OCI-LY3 (cell line): ENCODE measurements around the gene CASK.

Experiments used
- H2AFZ ChIP-seq: fragments of 200-600, 300-600 bp; shearing (Covaris generic); 2 replicates; pipeline ENCODE4 v1.6.0; 2014; ENCODE audit warnings: antibody characterized with exemption, low read depth, low read length
- H3K27ac ChIP-seq: fragments of 200-600, 300-600 bp; sonication (generic); 2 replicates; pipeline ENCODE4 v1.5.1; 2014; ENCODE audit warnings: mild to moderate bottlenecking, low read length, moderate library complexity, mixed read lengths
- H3K27me3 ChIP-seq: fragments of 200-600, 300-600 bp; sonication (generic); 2 replicates; pipeline ENCODE4 v1.6.1; 2014; ENCODE audit warnings: low read depth, low read length, mixed read lengths
- H3K36me3 ChIP-seq: fragments of 200-600, 300-600 bp; sonication (generic); replicated peaks from 2 replicates; pipeline ENCODE3; 2014; ENCODE audit warnings: low read depth, low read length, mixed read lengths
- H3K4me1 ChIP-seq: fragments of 300-600, 200-600 bp; sonication (generic); 2 replicates; pipeline ENCODE4 v1.6.1; 2014; ENCODE audit warnings: low read length, mixed read lengths
- H3K4me2 ChIP-seq: fragments of 200-600, 300-600 bp; sonication (generic); 2 replicates; pipeline ENCODE4 v1.6.1; 2014; ENCODE audit warnings: low read length, mixed read lengths
- H3K4me3 ChIP-seq: fragments of 300-600, 200-600 bp; sonication (generic); 2 replicates; pipeline ENCODE4 v1.5.1; 2014; ENCODE audit warnings: antibody characterized with exemption, mild to moderate bottlenecking, low read length, moderate library complexity
- H3K79me2 ChIP-seq: fragments of 300-600, 200-600 bp; shearing (Covaris generic); 2 replicates; pipeline ENCODE4 v1.6.1; 2014; ENCODE audit warnings: mild to moderate bottlenecking, low read length, mixed read lengths
- H3K9ac ChIP-seq: fragments of 300-600, 200-600 bp; shearing (Covaris generic); 2 replicates; pipeline ENCODE4 v1.6.0; 2014; ENCODE audit warnings: mild to moderate bottlenecking, low read length, moderate library complexity
- H3K9me3 ChIP-seq: fragments of 200-600, 300-600 bp; shearing (Covaris generic); 2 replicates; pipeline ENCODE4 v1.6.1; 2014; ENCODE audit warnings: low read length, mixed read lengths; ENCODE audit not compliant: insufficient read depth
- H4K20me1 ChIP-seq: fragments of 200-600, 300-600 bp; sonication (generic); 2 replicates; pipeline ENCODE4 v1.6.1; 2016; ENCODE audit warnings: low read length, mixed read lengths; ENCODE audit not compliant: insufficient read depth
- EZH2phosphoT487 ChIP-seq: fragments of 200-600 bp; shearing (Covaris generic); IDR thresholded peaks from 2 replicates; pipeline ENCODE4 v1.6.1; 2018; ENCODE audit warnings: antibody characterized with exemption, mixed run types, low read depth
- TF ChIP-seq, protein P1 (sequence below): fragments of 200-600, 300-600 bp; sonication (generic); IDR thresholded peaks from 2 replicates; pipeline ENCODE4 v1.5.1; 2014; ENCODE audit warnings: antibody characterized with exemption, low read length, low read depth

Gene CASK

DNA sequence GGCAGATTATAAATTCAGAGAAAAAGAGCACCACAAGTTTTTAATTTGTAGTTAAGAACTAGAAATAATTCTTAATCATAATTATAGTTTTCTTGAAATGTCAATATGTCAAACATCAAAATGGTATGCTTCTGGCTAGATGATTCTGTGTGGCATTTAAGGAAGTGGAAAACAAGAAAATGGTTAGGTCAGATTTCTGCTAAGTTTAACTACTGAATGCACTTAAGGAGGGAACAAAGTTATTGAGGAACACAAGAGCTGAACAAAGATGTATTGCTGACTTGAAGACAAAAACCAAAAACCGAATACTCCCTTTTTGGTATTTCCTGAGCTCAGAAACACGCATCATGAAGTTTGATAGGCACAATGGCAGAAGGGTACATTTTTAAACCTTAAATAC, 293.3 kb downstream of the CASK start:
- Histone ChIP-seq H3K4me2 (no peak overlapping the region), H4K20me1 (no peaks in the 10 kb centered on the region), H3K79me2 (no peaks in the 10 kb centered on the region), H3K9me3 (no peaks in the 10 kb centered on the region), H3K9ac (no peak overlapping the region), H3K4me3 (no peak overlapping the region), H3K36me3 (no peaks in the 10 kb centered on the region), H3K27me3 (no peaks in the 10 kb centered on the region), H3K27ac (no peak overlapping the region), H3K4me1 (peaks cover 6% of the 10 kb centered on the region), H2AFZ (no peak overlapping the region)
- no peak for TF ChIP-seq EZH2phosphoT487
- TF ChIP-seq, protein P1, sequence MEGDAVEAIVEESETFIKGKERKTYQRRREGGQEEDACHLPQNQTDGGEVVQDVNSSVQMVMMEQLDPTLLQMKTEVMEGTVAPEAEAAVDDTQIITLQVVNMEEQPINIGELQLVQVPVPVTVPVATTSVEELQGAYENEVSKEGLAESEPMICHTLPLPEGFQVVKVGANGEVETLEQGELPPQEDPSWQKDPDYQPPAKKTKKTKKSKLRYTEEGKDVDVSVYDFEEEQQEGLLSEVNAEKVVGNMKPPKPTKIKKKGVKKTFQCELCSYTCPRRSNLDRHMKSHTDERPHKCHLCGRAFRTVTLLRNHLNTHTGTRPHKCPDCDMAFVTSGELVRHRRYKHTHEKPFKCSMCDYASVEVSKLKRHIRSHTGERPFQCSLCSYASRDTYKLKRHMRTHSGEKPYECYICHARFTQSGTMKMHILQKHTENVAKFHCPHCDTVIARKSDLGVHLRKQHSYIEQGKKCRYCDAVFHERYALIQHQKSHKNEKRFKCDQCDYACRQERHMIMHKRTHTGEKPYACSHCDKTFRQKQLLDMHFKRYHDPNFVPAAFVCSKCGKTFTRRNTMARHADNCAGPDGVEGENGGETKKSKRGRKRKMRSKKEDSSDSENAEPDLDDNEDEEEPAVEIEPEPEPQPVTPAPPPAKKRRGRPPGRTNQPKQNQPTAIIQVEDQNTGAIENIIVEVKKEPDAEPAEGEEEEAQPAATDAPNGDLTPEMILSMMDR: no peak

DNA sequence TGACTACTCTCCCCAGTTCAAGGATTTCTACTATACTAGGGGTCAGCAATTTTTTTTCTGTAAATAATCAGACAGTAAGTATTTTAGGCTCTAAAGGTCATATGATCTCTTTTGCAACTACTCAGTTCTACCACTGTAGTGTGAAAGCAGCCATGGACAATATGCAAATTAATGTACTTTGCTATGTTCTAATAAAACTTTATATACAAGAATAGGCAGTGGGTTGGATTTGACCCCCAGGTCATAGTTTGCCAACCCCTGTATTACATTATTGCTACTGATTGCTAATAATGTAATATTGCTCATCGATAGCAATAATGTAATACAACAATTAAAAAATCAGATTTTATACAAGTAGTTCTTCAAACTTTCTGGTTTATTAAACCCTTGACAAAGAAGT, 293.8 kb downstream of the CASK start:
- no peak overlapping the region for H3K27ac ChIP-seq
- H3K4me3 ChIP-seq: no peak overlapping the region
- TF ChIP-seq EZH2phosphoT487: no peak
- TF ChIP-seq, protein P1: no peak
- H3K36me3 ChIP-seq: no peaks in the 10 kb centered on the region
- H2AFZ ChIP-seq: no peak overlapping the region
- H3K4me1 ChIP-seq: peaks cover 8% of the 10 kb centered on the region
- no peaks in the 10 kb centered on the region for H3K9me3 ChIP-seq
- H3K27me3 ChIP-seq: no peaks in the 10 kb centered on the region
- no peaks in the 10 kb centered on the region for H3K79me2 ChIP-seq
- no peak overlapping the region for H3K4me2 ChIP-seq
- H4K20me1 ChIP-seq: no peaks in the 10 kb centered on the region
- no peak overlapping the region for H3K9ac ChIP-seq

DNA sequence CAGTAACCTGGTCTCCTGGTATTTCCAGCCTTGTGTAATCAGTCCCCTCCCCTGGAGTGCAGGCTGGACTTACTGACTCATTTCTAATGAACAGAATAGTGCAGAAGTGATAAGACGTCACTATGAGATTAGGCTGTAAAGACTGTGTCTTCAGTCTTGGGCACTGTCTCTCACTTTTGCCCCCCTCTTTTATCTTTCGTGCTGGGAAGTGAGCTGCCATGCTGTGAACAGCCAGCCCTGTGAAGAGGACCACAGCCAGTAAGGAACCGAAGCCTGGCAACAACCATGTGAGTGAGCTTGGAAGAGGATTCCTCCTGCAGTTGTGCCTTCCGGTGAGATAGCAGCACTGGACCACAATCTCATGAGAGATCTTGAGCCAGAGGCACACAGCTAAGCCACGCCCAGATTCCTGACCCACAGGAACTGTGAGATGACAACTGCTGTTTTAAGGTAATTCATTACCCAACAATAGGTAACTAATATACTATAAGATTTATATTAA, 302.1 kb downstream of the CASK start:
- Histone ChIP-seq H2AFZ (no peak overlapping the region), H3K79me2 (no peaks in the 10 kb centered on the region), H3K27ac (no peak overlapping the region), H3K4me3 (no peak overlapping the region), H3K4me1 (peaks cover 14% of the 10 kb centered on the region), H3K9ac (no peak overlapping the region), H4K20me1 (no peaks in the 10 kb centered on the region), H3K9me3 (no peaks in the 10 kb centered on the region), H3K4me2 (no peak overlapping the region), H3K36me3 (no peaks in the 10 kb centered on the region), H3K27me3 (no peaks in the 10 kb centered on the region)
- no peak for TF ChIP-seq EZH2phosphoT487
- TF ChIP-seq, protein P1: no peak

DNA sequence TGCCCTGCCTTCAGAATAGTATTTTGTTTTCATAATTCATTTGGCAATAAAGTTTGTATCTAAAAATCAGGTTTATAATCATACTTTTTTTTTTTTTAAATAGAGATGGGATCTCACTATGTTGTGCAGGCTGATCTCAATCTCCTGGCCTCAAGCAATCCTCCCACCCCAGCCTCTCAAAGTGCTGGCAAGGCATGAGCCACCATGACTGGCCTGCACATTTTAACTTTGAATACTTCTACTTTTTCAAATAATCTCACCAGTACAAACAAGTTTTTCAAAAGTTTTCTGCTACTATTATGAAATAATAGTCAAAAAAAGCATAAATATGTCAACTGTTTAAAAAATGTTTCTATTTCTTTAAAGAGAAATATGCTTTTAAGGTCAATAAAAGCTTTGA, 304.1 kb downstream of the CASK start:
- Histone ChIP-seq H3K4me3 (no peak overlapping the region), H3K27me3 (no peaks in the 10 kb centered on the region), H3K36me3 (no peaks in the 10 kb centered on the region), H2AFZ (no peak overlapping the region), H3K27ac (no peak overlapping the region), H3K9me3 (no peaks in the 10 kb centered on the region), H3K4me2 (no peak overlapping the region), H3K9ac (no peak overlapping the region), H3K4me1 (peaks cover 10% of the 10 kb centered on the region), H4K20me1 (no peaks in the 10 kb centered on the region), H3K79me2 (no peaks in the 10 kb centered on the region)
- TF ChIP-seq, protein P1: no peak
- no peak for TF ChIP-seq EZH2phosphoT487
